HCT116 (cell line): ENCODE data around the gene GPT2. TPM values are rescaled to one million over a fixed set of nuclear protein-coding genes. Genes with fewer than 3 reads are reported as not detected.

ENCODE experiments used
- CBX3 ChIP-seq: IDR thresholded peaks from 2 replicates; pipeline ENCODE4 v1.6.1; 2012; ENCODE audit warnings: low read depth
- CEBPB ChIP-seq: IDR thresholded peaks from 2 replicates; pipeline ENCODE4 v1.6.1; 2012; ENCODE audit warnings: low read depth
- ELF1 ChIP-seq: IDR thresholded peaks from 2 replicates; pipeline ENCODE4 v1.6.1; 2012; ENCODE audit warnings: low read depth, borderline replicate concordance
- REST ChIP-seq: IDR thresholded peaks from 2 replicates; pipeline ENCODE4 v1.6.1; 2012; ENCODE audit warnings: low read depth
- ZBTB33 ChIP-seq: IDR thresholded peaks from 2 replicates; pipeline ENCODE4 v1.6.1; 2011; ENCODE audit warnings: mild to moderate bottlenecking, low read length, moderate library complexity; ENCODE audit not compliant: insufficient replicate concordance; ENCODE audit errors: extremely low read depth
- total RNA-seq: library from RNA; stranded (reverse); gene quantifications from one replicate; pipeline ENCODE4 v1.2.1, GENCODE V29; 2021; ENCODE audit not compliant: unreplicated experiment
- TF ChIP-seq, protein P1 (sequence below), 3 experiments: fragments of 200-600 bp in 1 of 3; sonication (generic) in 1 of 3; IDR thresholded peaks in 2 of 3; conservative IDR thresholded peaks in 1 of 3; 2 replicates each; pipeline ENCODE4 v1.5.1; 2012 to 2017; ENCODE audit warnings: low read depth in 2 of 3, low read length in 2 of 3, antibody characterized with exemption in 1 of 3, borderline replicate concordance in 1 of 3, control low read depth in 1 of 3, mild to moderate bottlenecking in 1 of 3, mixed read lengths in 1 of 3, mixed run types in 1 of 3, moderate library complexity in 1 of 3; ENCODE audit not compliant: insufficient read depth in 1 of 3

The GPT2 gene
- total RNA-seq, 1 experiment from 2014 or later: 50.6 TPM

DNA sequence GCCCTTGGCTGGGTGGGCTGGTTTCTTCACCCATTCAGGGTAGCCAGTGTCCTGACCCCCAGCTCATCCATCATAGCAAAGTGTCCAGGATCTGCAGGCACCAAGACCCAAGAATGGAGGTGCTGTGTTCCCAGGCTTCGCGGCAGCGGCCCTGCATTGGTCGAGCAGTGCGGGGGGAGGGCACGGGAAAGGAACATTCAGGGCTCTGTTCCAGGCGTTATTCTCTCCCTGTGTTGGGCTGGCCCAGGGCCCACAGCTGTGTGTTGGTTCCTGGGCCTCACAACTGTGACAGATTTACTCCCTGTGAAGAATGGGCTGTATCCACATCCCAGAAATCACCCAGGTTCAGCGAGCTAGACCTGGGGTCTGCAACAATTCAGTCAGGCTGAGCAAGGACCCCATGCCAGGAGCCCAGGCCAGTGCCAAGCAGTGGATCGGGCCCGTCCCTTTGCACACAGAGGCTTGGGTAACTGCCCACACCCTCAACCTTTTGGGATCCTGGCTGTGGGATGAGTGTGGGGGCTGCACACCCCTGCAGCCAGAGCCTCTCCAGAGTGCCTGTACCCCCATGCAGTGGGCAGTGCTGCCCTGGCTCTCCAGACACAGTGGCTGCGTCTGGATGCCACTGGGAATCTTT is 10.0 kb downstream of the GPT2 start (continued):
- TF ChIP-seq REST: no peak
- TF ChIP-seq, protein P1, sequence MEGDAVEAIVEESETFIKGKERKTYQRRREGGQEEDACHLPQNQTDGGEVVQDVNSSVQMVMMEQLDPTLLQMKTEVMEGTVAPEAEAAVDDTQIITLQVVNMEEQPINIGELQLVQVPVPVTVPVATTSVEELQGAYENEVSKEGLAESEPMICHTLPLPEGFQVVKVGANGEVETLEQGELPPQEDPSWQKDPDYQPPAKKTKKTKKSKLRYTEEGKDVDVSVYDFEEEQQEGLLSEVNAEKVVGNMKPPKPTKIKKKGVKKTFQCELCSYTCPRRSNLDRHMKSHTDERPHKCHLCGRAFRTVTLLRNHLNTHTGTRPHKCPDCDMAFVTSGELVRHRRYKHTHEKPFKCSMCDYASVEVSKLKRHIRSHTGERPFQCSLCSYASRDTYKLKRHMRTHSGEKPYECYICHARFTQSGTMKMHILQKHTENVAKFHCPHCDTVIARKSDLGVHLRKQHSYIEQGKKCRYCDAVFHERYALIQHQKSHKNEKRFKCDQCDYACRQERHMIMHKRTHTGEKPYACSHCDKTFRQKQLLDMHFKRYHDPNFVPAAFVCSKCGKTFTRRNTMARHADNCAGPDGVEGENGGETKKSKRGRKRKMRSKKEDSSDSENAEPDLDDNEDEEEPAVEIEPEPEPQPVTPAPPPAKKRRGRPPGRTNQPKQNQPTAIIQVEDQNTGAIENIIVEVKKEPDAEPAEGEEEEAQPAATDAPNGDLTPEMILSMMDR (IDR thresholded peaks at IDR 0.05 in 2 of 3, conservative IDR thresholded peaks at IDR 0.05 in 1 of 3; ENCODE audit: borderline replicate concordance in 1 of 3, insufficient read depth in 1 of 3, low read depth in 2 of 3, low read length in 2 of 3): no peak
- TF ChIP-seq ZBTB33: no peak
- TF ChIP-seq CEBPB: no peak
- TF ChIP-seq CBX3: no peak
- no peak for TF ChIP-seq ELF1
